ENCODE measurements around the gene KRT72.

DNA sequence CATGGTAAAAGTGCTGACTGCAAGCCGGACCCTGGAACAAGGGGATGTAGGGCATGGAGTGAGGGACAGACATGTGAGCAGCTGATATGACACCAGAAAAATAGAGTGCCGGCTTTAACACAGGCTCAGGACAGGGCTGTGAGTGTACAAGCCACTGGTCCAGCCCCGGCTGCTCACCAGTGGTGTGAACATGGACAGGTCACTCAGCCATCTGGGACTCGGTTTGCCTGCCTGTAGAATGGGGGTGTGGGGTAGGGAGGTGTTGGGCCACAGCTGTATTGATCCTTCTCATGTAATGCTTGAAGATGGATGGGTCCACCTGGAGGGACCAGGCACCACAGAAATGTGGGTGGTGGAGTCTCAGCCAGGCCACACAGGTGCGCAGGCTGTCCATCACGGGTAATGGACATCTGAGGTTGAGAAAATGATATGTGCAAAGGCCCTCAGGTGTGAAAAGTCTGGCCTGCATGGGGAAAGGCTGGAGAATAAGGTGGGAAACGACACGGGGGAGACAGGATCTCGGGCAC lies 17.0 kb downstream of the KRT72 start:
- TF ChIP-seq, protein P1, sequence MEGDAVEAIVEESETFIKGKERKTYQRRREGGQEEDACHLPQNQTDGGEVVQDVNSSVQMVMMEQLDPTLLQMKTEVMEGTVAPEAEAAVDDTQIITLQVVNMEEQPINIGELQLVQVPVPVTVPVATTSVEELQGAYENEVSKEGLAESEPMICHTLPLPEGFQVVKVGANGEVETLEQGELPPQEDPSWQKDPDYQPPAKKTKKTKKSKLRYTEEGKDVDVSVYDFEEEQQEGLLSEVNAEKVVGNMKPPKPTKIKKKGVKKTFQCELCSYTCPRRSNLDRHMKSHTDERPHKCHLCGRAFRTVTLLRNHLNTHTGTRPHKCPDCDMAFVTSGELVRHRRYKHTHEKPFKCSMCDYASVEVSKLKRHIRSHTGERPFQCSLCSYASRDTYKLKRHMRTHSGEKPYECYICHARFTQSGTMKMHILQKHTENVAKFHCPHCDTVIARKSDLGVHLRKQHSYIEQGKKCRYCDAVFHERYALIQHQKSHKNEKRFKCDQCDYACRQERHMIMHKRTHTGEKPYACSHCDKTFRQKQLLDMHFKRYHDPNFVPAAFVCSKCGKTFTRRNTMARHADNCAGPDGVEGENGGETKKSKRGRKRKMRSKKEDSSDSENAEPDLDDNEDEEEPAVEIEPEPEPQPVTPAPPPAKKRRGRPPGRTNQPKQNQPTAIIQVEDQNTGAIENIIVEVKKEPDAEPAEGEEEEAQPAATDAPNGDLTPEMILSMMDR (IDR thresholded peaks at IDR 0.05 in 8 of 11, conservative IDR thresholded peaks at IDR 0.05 in 3 of 11): no peak
- TF ChIP-seq POLR2A (IDR thresholded peaks at IDR 0.05) (no peak), POLR2AphosphoS5 (IDR thresholded peaks at IDR 0.05) (no peak)

Data from spleen (tissue), 7 donors.